Esophagus muscularis mucosa (tissue), 3 donors: Measurements from ENCODE around the gene NLGN4Y.

Source experiments
- EP300 ChIP-seq: sonication (generic); formaldehyde crosslinking; IDR thresholded peaks from one replicate; pipeline ENCODE4 v1.6.1; 2017; ENCODE audit warnings: antibody characterized with exemption
- TF ChIP-seq, protein P1 (sequence below), 3 experiments: fragments of 200-600 bp in 2 of 3; fragments of 450-650 bp in 1 of 3; sonication (generic) in 2 of 3; IDR thresholded peaks; one replicate each; pipeline ENCODE4 v1.5.1; 2017 to 2019; ENCODE audit warnings: antibody characterized with exemption in 3 of 3, mild to moderate bottlenecking in 2 of 3, moderate library complexity in 1 of 3

GRCh38 chrY:14802125-14802524 is 277.8 kb downstream of the NLGN4Y start:
- no peak for TF ChIP-seq EP300
- TF ChIP-seq, protein P1, sequence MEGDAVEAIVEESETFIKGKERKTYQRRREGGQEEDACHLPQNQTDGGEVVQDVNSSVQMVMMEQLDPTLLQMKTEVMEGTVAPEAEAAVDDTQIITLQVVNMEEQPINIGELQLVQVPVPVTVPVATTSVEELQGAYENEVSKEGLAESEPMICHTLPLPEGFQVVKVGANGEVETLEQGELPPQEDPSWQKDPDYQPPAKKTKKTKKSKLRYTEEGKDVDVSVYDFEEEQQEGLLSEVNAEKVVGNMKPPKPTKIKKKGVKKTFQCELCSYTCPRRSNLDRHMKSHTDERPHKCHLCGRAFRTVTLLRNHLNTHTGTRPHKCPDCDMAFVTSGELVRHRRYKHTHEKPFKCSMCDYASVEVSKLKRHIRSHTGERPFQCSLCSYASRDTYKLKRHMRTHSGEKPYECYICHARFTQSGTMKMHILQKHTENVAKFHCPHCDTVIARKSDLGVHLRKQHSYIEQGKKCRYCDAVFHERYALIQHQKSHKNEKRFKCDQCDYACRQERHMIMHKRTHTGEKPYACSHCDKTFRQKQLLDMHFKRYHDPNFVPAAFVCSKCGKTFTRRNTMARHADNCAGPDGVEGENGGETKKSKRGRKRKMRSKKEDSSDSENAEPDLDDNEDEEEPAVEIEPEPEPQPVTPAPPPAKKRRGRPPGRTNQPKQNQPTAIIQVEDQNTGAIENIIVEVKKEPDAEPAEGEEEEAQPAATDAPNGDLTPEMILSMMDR (IDR thresholded peaks at IDR 0.05) = no peak
